Measurements from ENCODE around the gene KIF20B. TPM values are rescaled to one million over a fixed set of nuclear protein-coding genes. Genes with fewer than 3 reads are reported as not detected.
"Not testable (repeated sequence)": the region's sequence is repeated elsewhere in the genome, so short reads cannot be mapped to it uniquely, and the experiment has no call there.

Gene KIF20B
- total RNA-seq, 1 donor from 2014 or later, result 6.7 TPM

GRCh38 chr10:89755374-89755773 lies 54.0 kb downstream of the KIF20B start:
- intact Hi-C loops (cut with DNase I), result no loop called here
- no peaks in the 10 kb centered on the region for H3K9me3 ChIP-seq
- no peaks in the 10 kb centered on the region for H3K36me3 ChIP-seq
- TF ChIP-seq CTCF (IDR thresholded peaks at IDR 0.05), result no peak
- ATAC-seq, result no peak
- H3K4me1 ChIP-seq, result no peaks in the 10 kb centered on the region
- no peak for DNase-seq
- H3K4me3 ChIP-seq, result no peak overlapping the region
- no peak overlapping the region for H3K27ac ChIP-seq
- H3K27me3 ChIP-seq (ENCODE audit: low read depth), result no peaks in the 10 kb centered on the region

- Histone ChIP-seq H3K36me3 (peaks cover 10% of the 10 kb centered on the region), H3K4me1 (no peaks in the 10 kb centered on the region), H3K27me3 (ENCODE audit: low read depth) (no peaks in the 10 kb centered on the region), H3K4me3 (no peak overlapping the region), H3K9me3 (no peaks in the 10 kb centered on the region), H3K27ac (no peak overlapping the region)
- ATAC-seq (no peak), DNase-seq (no peak)
- TF ChIP-seq CTCF (IDR thresholded peaks at IDR 0.05), result no peak
- intact Hi-C loops (cut with DNase I), result no loop called here
Measured at GRCh38 chr10:89759531-89759930, 58.1 kb downstream of the KIF20B start.

GRCh38 chr10:89763671-89764070 lies 62.3 kb downstream of the KIF20B start:
- intact Hi-C loops (cut with DNase I); H3K9me3 ChIP-seq; H3K36me3 ChIP-seq; H3K4me1 ChIP-seq; H3K4me3 ChIP-seq; H3K27me3 ChIP-seq (ENCODE audit: low read depth); H3K27ac ChIP-seq; ATAC-seq; DNase-seq: not testable (repeated sequence)

- Histone ChIP-seq H3K9me3 (no peaks in the 10 kb centered on the region), H3K36me3 (no peaks in the 10 kb centered on the region), H3K4me3 (no peak overlapping the region), H3K4me1 (no peaks in the 10 kb centered on the region), H3K27me3 (ENCODE audit: low read depth) (no peaks in the 10 kb centered on the region), H3K27ac (no peak overlapping the region)
- DNase-seq, result no peak
- ATAC-seq, result no peak
- intact Hi-C loops (cut with DNase I), result no loop called here
- TF ChIP-seq CTCF (IDR thresholded peaks at IDR 0.05), result no peak
Measured at GRCh38 chr10:89771684-89772083, 70.3 kb downstream of the KIF20B start.

GRCh38 chr10:89773081-89773480 lies 71.7 kb downstream of the KIF20B start:
- Histone ChIP-seq H3K9me3 (no peaks in the 10 kb centered on the region), H3K27me3 (ENCODE audit: low read depth) (no peaks in the 10 kb centered on the region), H3K4me1 (no peaks in the 10 kb centered on the region), H3K36me3 (no peaks in the 10 kb centered on the region), H3K27ac (no peak overlapping the region), H3K4me3 (no peak overlapping the region)
- TF ChIP-seq CTCF (IDR thresholded peaks at IDR 0.05), result no peak
- ATAC-seq, result no peak
- intact Hi-C loops (cut with DNase I), result no loop called here
- DNase-seq, result no peak

GRCh38 chr10:89776665-89777064 lies 75.3 kb downstream of the KIF20B start:
- Histone ChIP-seq H3K27me3 (ENCODE audit: low read depth) (no peaks in the 10 kb centered on the region), H3K27ac (no peak overlapping the region), H3K4me1 (no peaks in the 10 kb centered on the region), H3K9me3 (no peaks in the 10 kb centered on the region), H3K4me3 (no peak overlapping the region), H3K36me3 (no peaks in the 10 kb centered on the region)
- DNase-seq (no peak), ATAC-seq (no peak)
- intact Hi-C loops (cut with DNase I), result no loop called here
- TF ChIP-seq CTCF (IDR thresholded peaks at IDR 0.05), result no peak

Data from lower lobe of right lung (tissue), 2 donors.